Transverse colon (tissue), 4 donors: ENCODE measurements around the gene CDH7. TPM values are rescaled to one million over a fixed set of nuclear protein-coding genes. Genes with fewer than 3 reads are reported as not detected.

ENCODE experiments used
- DNase-seq: peaks from one replicate; pipeline ENCODE4 v3.0.0-alpha.2; 2019
- H3K27ac ChIP-seq, 4 donors: fragments of 200-600 bp; sonication (generic); 2 replicates each; pipeline ENCODE4 v1.5.1; 2016 to 2018; ENCODE audit warnings: inconsistent platforms in 4 of 4
- H3K27me3 ChIP-seq: fragments of 200-600 bp; sonication (generic); 2 replicates; pipeline ENCODE4 v1.5.1; 2017; ENCODE audit warnings: inconsistent platforms
- H3K36me3 ChIP-seq, 4 donors: fragments of 200-600 bp; sonication (generic); 2 replicates each; pipeline ENCODE4 v1.5.1; 2017 to 2019; ENCODE audit warnings: inconsistent platforms in 4 of 4
- H3K4me1 ChIP-seq, 4 donors: fragments of 200-600 bp; sonication (generic); 2 replicates each; pipeline ENCODE4 v1.5.1; 2017 to 2020; ENCODE audit warnings: inconsistent platforms in 4 of 4
- H3K4me3 ChIP-seq, 4 donors: fragments of 200-600 bp; sonication (generic); 1 replicate in 1 of 4; 2 replicates in 3 of 4; pipeline versions ENCODE4 v1.5.1 to v1.6.1; 2017 to 2019; ENCODE audit warnings: inconsistent platforms in 4 of 4
- H3K9me3 ChIP-seq, 2 donors: fragments of 200-600 bp; sonication (generic); 2 replicates each; pipeline ENCODE4 v1.5.1; 2017 to 2019; ENCODE audit warnings: inconsistent platforms in 2 of 2
- CTCF ChIP-seq, 5 experiments: fragments of 200-600 bp in 3 of 5; fragments of 450-650 bp in 2 of 5; sonication (generic) in 3 of 5; IDR thresholded peaks; 1 replicate in 2 of 5; 2 replicates in 3 of 5; pipeline ENCODE4 v1.5.1; 2016 to 2017; ENCODE audit warnings: antibody characterized with exemption in 5 of 5, inconsistent platforms in 3 of 5, mild to moderate bottlenecking in 2 of 5, moderate library complexity in 1 of 5
- EP300 ChIP-seq: sonication (generic); formaldehyde crosslinking; IDR thresholded peaks from one replicate; pipeline ENCODE4 v1.6.1; 2017; ENCODE audit warnings: antibody characterized with exemption, low read depth
- POLR2A ChIP-seq: fragments of 450-650 bp; IDR thresholded peaks from one replicate; pipeline ENCODE4 v1.6.1; 2016; ENCODE audit warnings: antibody characterized with exemption, mild to moderate bottlenecking, moderate library complexity
- POLR2AphosphoS5 ChIP-seq, 3 donors: sonication (generic); formaldehyde crosslinking; IDR thresholded peaks; one replicate each; pipeline ENCODE4 v1.6.1; 2016; ENCODE audit warnings: antibody characterized with exemption in 3 of 3
- WGBS, 2 donors: methylation state at CpG; one replicate each; pipeline ENCODE4 v1.1.5; 2018; ENCODE audit warnings: low coverage in 1 of 2; 5-methylcytosine and 5-hydroxymethylcytosine counted together
- in situ Hi-C, 4 donors: fragments of 200-750 bp; cut with MboI; loops; one replicate each; pipeline versions ENCODE4 v1.15.0 to v1.15.1; 2017; ENCODE audit warnings: low sequenced_read_pairs in 3 of 4, low pct_ligation_motif_present in 1 of 4, low pct_unique_long_range_greater_than_20kb in 1 of 4
- intact Hi-C: fragments of 100-400 bp; cut with DNase I; formaldehyde crosslinking; loops from one replicate; pipeline ENCODE4 v1.15.1; 2023; ENCODE audit warnings: low total_unique reads
- total RNA-seq, 4 donors: library from RNA; depleted of rRNA; stranded (reverse); fragments of >200 nt; gene quantifications; one replicate each; pipeline ENCODE4 v1.1.0, GENCODE V29; 2016

CDH7 gene
- total RNA-seq, 4 donors from 2014 or later, result not detected

GRCh38 chr18:65752625-65753325 lies 2.0 kb downstream of the CDH7 start:
- in situ Hi-C loops (no loop called here), intact Hi-C loops (no loop called here)
- Histone ChIP-seq H3K4me3 (no peak overlapping the region), H3K4me1 (peaks cover 0 to 17% (median 8%) of the 10 kb centered on the region in 4 donors), H3K27me3 (peaks cover 46% of the 10 kb centered on the region), H3K27ac (no peak overlapping the region), H3K9me3 (no peaks in the 10 kb centered on the region), H3K36me3 (no peaks in the 10 kb centered on the region)
- no peak for TF ChIP-seq POLR2A
- TF ChIP-seq POLR2AphosphoS5 (IDR thresholded peaks at IDR 0.05), result no peak
- TF ChIP-seq CTCF (IDR thresholded peaks at IDR 0.05), result no peak
- no peak for TF ChIP-seq EP300
- WGBS, 2 donors, result 37 to 52% methylated on average over 5 of the region's 5 CpGs
- no peak for DNase-seq

- in situ Hi-C loops (no loop called here), intact Hi-C loops (no loop called here)
- Histone ChIP-seq H3K9me3 (no peaks in the 10 kb centered on the region), H3K4me3 (no peak overlapping the region), H3K36me3 (no peaks in the 10 kb centered on the region), H3K27ac (no peak overlapping the region), H3K4me1 (peaks cover 0 to 17% (median 8%) of the 10 kb centered on the region in 4 donors), H3K27me3 (peaks cover 46% of the 10 kb centered on the region)
- 0% methylated on average over 2 of the region's 2 CpGs; no CpG with 5 or more reads in 1 of the 2 donors for WGBS, 2 donors
- no peak for DNase-seq
- no peak for TF ChIP-seq POLR2AphosphoS5 (IDR thresholded peaks at IDR 0.05)
- TF ChIP-seq CTCF (IDR thresholded peaks at IDR 0.05), result peak in 2 of 5 experiments; percentile 15 to 17
These were observed 2.7 kb downstream of the CDH7 start for GRCh38 chr18:65753520-65753919.

GRCh38 chr18:65754121-65754520 lies 3.3 kb downstream of the CDH7 start:
- intact Hi-C loops, result no loop called here
- no peak for DNase-seq
- H3K36me3 ChIP-seq, result no peaks in the 10 kb centered on the region
- in situ Hi-C loops, result no loop called here
- no peak for TF ChIP-seq EP300
- TF ChIP-seq POLR2A, result no peak
- no peak for TF ChIP-seq POLR2AphosphoS5 (IDR thresholded peaks at IDR 0.05)
- TF ChIP-seq CTCF (IDR thresholded peaks at IDR 0.05), result no peak
- peaks cover 40% of the 10 kb centered on the region for H3K27me3 ChIP-seq
- no peaks in the 10 kb centered on the region for H3K9me3 ChIP-seq
- H3K4me1 ChIP-seq, result peaks cover 0 to 17% (median 8%) of the 10 kb centered on the region in 4 donors
- H3K4me3 ChIP-seq, result no peak overlapping the region
- H3K27ac ChIP-seq, result no peak overlapping the region
- WGBS, 2 donors, result 40 to 59% methylated on average over 2 to 3 of the region's 3 CpGs

- DNase-seq, result no peak
- in situ Hi-C loops, result no loop called here
- intact Hi-C loops, result no loop called here
- Histone ChIP-seq H3K4me1 (peaks cover 0 to 13% (median 5%) of the 10 kb centered on the region in 4 donors), H3K4me3 (no peak overlapping the region), H3K9me3 (no peaks in the 10 kb centered on the region), H3K27me3 (peaks cover 25% of the 10 kb centered on the region), H3K36me3 (no peaks in the 10 kb centered on the region), H3K27ac (no peak overlapping the region)
- TF ChIP-seq POLR2AphosphoS5 (IDR thresholded peaks at IDR 0.05), result no peak
These were observed 4.8 kb downstream of the CDH7 start for GRCh38 chr18:65755616-65756015.

GRCh38 chr18:65760457-65760856 lies 9.6 kb downstream of the CDH7 start:
- no peaks in the 10 kb centered on the region for H3K4me1 ChIP-seq
- 88% methylated on average over 1 of the region's 1 CpG; no CpG with 5 or more reads in 1 of the 2 donors for WGBS, 2 donors
- in situ Hi-C loops, result no loop called here

More at GRCh38 chr18:65760457-65760856, 9.6 kb downstream of the CDH7 start:
- H3K36me3 ChIP-seq, result no peaks in the 10 kb centered on the region
- no peaks in the 10 kb centered on the region for H3K9me3 ChIP-seq
- no peak overlapping the region for H3K4me3 ChIP-seq
- DNase-seq, result no peak
- intact Hi-C loops, result no loop called here
- no peaks in the 10 kb centered on the region for H3K27me3 ChIP-seq
- H3K27ac ChIP-seq, result no peak overlapping the region
- TF ChIP-seq EP300 (no peak), POLR2AphosphoS5 (IDR thresholded peaks at IDR 0.05) (no peak), POLR2A (no peak), CTCF (IDR thresholded peaks at IDR 0.05) (no peak)
